ENCODE data around the gene AADACL3.
"Not testable (repeated sequence)": the region's sequence is repeated elsewhere in the genome, so short reads cannot be mapped to it uniquely, and the experiment has no call there.

AADACL3 gene, protein sequence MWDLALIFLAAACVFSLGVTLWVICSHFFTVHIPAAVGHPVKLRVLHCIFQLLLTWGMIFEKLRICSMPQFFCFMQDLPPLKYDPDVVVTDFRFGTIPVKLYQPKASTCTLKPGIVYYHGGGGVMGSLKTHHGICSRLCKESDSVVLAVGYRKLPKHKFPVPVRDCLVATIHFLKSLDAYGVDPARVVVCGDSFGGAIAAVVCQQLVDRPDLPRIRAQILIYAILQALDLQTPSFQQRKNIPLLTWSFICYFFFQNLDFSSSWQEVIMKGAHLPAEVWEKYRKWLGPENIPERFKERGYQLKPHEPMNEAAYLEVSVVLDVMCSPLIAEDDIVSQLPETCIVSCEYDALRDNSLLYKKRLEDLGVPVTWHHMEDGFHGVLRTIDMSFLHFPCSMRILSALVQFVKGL

DNA sequence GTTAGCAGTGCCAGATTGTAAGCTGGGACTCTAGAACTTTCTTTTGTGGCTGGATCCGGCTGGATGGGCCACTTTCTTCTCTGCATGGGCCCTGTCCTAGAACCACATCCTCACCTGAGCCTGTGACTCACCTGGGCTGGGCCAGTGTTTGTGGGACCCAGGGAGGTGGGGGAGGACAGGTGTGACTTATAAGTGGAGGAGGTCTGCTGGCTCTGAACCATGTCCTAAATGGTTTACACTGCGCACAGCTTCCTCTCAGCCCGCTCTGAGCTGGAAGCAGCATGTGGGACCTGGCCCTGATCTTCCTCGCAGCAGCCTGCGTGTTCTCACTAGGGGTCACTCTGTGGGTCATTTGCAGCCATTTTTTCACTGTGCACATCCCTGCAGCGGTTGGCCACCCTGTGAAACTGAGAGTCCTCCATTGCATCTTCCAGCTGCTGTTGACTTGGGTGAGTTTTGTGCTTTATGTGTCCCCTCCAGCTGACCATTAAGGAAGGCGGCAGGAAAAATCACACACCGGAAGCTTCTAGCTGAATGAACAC lies at the start of gene AADACL3:
TSS of gene AADACL3 (plus strand) at position 215 of the 542 bp plus-strand sequence. CDS start at position 282, 67 bp downstream.
- Mint-ChIP-seq H3K27ac (no peak within 1 kb of the TSS), H3K9me3 (no peaks in the 10 kb centered on the region), H3K4me3 (no peak within 1 kb of the TSS), H3K27me3 (peaks cover 55% of the 10 kb centered on the region), H3K36me3 (no peaks in the 10 kb centered on the region), H3K4me1 (no peaks in the 10 kb centered on the region)
- ATAC-seq = peak; percentile 20

DNA sequence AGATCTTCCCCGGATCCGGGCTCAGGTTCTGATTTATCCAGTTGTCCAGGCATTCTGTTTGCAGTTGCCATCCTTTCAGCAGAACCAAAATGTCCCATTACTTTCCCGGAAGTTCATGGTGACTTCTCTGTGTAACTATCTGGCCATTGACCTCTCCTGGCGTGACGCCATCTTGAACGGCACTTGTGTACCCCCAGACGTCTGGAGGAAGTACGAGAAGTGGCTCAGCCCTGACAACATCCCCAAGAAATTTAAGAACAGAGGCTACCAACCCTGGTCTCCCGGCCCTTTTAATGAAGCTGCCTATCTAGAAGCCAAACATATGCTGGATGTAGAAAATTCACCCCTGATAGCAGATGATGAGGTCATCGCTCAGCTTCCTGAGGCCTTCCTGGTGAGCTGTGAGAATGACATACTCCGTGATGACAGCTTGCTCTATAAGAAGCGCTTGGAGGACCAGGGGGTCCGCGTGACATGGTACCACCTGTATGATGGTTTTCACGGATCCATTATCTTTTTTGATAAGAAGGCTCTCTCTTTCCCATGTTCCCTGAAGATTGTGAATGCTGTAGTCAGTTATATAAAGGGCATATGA lies 49.7 kb upstream of the AADACL3 start:
- Mint-ChIP-seq H3K27me3 (no peaks in the 10 kb centered on the region), H3K27ac (no peak overlapping the region), H3K4me1 (no peaks in the 10 kb centered on the region), H3K9me3 (peaks cover 12% of the 10 kb centered on the region), H3K4me3 (no peak overlapping the region), H3K36me3 (no peaks in the 10 kb centered on the region)
- ATAC-seq = no peak

DNA sequence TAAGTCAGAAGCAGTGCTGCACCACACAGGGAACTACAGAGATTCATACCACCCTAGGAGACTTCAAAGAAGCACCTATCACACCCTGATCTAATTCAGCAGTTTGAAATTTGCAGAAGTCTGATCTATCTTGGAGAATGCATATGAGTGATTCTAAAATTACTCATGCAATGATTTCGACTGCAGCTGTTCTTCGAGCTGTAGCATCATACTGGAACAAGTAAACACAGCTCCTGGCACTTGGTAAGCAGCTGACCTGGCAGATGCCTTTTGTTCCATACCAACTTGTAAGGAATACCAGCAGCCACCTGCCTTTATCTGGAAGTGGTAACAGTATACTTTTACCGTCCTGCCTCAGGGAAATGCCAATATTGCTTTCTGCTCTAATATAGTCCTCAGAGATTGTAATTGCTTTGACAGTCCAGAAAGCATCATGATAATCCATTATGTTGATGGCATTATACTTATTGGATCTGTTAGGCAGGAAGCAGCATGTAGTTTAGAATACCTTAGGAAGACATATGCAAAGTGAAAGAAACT lies 46.3 kb upstream of the AADACL3 start:
- H3K27me3 Mint-ChIP-seq = peaks cover 14% of the 10 kb centered on the region
- peaks cover 6% of the 10 kb centered on the region for H3K9me3 Mint-ChIP-seq
- no peak overlapping the region for H3K4me3 Mint-ChIP-seq
- H3K4me1 Mint-ChIP-seq = no peaks in the 10 kb centered on the region
- H3K36me3 Mint-ChIP-seq = no peaks in the 10 kb centered on the region
- no peak overlapping the region for H3K27ac Mint-ChIP-seq
- ATAC-seq = no peak

DNA sequence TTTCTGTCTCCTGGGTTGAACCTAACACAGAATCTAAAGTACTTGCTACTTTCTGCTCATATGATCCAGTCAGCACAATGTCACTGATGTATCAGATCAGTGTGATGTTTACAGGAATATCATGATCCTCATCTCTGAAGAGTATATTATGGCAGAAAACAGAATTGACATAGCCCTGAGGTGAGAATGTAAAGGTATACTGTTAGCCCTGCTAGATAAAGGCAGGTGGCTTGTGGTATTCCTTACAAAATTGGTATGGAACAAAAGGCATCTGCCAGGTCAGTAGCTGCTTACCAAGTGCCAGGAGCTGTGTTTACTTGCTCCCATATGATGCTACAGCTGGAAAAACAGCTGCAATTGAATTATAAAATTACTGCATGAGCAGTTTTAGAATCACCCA lies 41.6 kb upstream of the AADACL3 start:
- H3K36me3 Mint-ChIP-seq = no peaks in the 10 kb centered on the region
- H3K27ac Mint-ChIP-seq = no peak overlapping the region
- H3K4me1 Mint-ChIP-seq = no peaks in the 10 kb centered on the region
- H3K27me3 Mint-ChIP-seq = peaks cover 14% of the 10 kb centered on the region
- peaks cover 6% of the 10 kb centered on the region for H3K9me3 Mint-ChIP-seq
- no peak overlapping the region for H3K4me3 Mint-ChIP-seq
- ATAC-seq = no peak

DNA sequence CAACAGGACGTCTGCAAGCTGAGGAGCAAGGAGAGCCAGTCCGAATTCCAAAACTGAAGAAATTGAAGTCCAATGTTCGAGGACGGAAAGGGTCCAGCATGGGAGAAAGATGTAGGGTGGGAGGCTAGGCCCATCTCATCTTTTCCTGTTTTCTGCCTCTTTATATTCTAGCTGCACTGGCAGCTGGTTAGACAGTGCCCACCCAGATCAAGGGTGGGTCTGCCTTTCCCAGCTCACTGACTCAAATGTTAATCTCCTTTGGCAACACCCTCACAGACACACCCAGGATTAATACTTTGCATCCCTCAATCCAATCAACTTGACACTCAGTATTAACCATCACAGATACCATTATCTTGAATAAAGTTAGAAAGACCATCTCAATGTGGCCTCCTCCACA lies 39.8 kb upstream of the AADACL3 start:
- peaks cover 13% of the 10 kb centered on the region for H3K9me3 Mint-ChIP-seq
- ATAC-seq, H3K4me1 Mint-ChIP-seq, H3K27ac Mint-ChIP-seq, H3K4me3 Mint-ChIP-seq, H3K36me3 Mint-ChIP-seq: not testable (repeated sequence)
- peaks cover 14% of the 10 kb centered on the region for H3K27me3 Mint-ChIP-seq

DNA sequence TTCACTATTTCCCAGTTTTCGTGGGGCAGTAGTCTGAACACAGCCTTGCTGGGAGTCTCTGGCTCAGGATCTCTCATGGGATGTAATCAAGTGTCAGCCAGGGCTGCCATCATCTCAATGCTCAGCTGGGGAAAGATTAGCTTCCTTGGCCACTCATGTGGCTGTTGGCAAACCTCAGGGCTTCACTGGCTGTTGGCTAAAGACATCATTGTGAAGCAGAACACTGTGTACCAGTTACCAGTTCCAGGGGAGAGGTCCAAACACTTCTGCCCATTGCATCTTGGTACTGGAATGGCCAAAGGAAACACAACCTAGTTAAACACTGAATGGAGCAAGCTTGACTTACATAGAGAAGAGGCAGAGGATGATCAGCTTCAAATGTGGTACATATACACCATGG lies 38.3 kb upstream of the AADACL3 start:
- Mint-ChIP-seq H3K27ac (no peak overlapping the region), H3K27me3 (peaks cover 2% of the 10 kb centered on the region), H3K4me1 (no peaks in the 10 kb centered on the region), H3K4me3 (no peak overlapping the region), H3K36me3 (no peaks in the 10 kb centered on the region), H3K9me3 (peaks cover 13% of the 10 kb centered on the region)
- ATAC-seq = no peak

DNA sequence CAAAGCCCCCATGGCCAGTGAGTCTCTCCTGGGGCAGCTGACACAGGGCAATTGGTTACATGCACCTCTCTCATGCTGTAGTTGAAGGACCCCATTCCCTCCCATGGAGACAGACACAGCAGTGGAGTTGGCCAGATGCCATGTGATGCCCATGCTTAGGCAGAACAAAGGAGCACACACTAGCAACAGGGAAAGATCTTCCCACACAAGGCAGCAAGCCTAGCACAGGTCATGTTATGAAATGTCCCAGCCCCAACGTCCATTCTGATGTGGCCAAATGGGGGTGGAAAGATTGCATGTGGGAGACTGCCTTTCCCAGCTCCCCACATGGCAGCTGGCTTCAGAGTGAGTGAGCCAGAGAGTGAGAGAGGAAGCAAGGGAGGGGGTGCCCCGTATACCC lies 37.6 kb upstream of the AADACL3 start:
- no peaks in the 10 kb centered on the region for H3K36me3 Mint-ChIP-seq
- peaks cover 13% of the 10 kb centered on the region for H3K9me3 Mint-ChIP-seq

DNA sequence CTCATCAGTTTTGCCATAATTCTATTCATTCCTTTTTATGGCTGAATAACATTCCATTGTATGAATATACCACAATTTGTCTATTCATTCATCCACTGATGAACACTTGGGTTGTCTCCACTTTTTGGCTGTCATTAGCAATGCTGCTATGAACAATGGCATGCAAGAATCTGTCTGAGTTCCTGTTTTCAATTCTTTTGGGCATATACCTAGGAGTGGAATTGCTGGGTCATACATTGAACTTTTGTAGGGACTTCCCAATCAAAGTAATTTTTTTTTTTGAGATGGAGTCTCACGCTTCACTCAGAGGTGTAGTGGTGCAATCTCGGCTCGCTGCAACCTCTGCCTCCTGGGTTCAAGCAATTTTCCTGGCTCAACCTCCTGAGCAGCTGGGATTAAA lies 37.1 kb upstream of the AADACL3 start:
- H3K4me1 Mint-ChIP-seq = no peaks in the 10 kb centered on the region
- no peaks in the 10 kb centered on the region for H3K36me3 Mint-ChIP-seq
- H3K9me3 Mint-ChIP-seq = peaks cover 13% of the 10 kb centered on the region
- no peak for ATAC-seq
- H3K27ac Mint-ChIP-seq = no peak overlapping the region
- peaks cover 11% of the 10 kb centered on the region for H3K27me3 Mint-ChIP-seq
- no peak overlapping the region for H3K4me3 Mint-ChIP-seq

More for the DNA sequence above, 37.6 kb upstream of the AADACL3 start:
- peaks cover 7% of the 10 kb centered on the region for H3K27me3 Mint-ChIP-seq
- ATAC-seq = no peak
- H3K27ac Mint-ChIP-seq = no peak overlapping the region
- no peaks in the 10 kb centered on the region for H3K4me1 Mint-ChIP-seq
- H3K4me3 Mint-ChIP-seq = no peak overlapping the region

DNA sequence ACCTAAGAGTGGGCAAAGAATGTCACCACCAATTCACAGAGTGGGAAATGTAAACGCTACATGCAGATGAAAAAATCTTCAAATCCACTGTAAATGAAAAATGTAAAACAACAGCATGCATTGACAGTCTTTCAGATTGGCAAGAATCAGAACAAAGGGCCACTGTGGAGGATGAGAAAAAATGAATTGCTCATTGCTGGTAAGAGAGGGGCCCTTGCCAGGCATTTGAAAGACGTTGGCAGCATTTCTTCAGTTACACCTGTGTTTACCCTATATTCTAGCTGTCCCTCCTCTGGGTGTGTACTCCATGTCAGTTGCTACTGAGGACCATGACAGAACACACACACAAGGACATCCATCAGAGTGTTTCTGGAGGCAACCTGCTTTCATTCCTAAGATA lies 25.8 kb upstream of the AADACL3 start:
- ATAC-seq = no peak
- Mint-ChIP-seq H3K36me3 (no peaks in the 10 kb centered on the region), H3K27me3 (peaks cover 18% of the 10 kb centered on the region), H3K4me1 (no peaks in the 10 kb centered on the region), H3K27ac (no peak overlapping the region), H3K4me3 (no peak overlapping the region), H3K9me3 (no peaks in the 10 kb centered on the region)

DNA sequence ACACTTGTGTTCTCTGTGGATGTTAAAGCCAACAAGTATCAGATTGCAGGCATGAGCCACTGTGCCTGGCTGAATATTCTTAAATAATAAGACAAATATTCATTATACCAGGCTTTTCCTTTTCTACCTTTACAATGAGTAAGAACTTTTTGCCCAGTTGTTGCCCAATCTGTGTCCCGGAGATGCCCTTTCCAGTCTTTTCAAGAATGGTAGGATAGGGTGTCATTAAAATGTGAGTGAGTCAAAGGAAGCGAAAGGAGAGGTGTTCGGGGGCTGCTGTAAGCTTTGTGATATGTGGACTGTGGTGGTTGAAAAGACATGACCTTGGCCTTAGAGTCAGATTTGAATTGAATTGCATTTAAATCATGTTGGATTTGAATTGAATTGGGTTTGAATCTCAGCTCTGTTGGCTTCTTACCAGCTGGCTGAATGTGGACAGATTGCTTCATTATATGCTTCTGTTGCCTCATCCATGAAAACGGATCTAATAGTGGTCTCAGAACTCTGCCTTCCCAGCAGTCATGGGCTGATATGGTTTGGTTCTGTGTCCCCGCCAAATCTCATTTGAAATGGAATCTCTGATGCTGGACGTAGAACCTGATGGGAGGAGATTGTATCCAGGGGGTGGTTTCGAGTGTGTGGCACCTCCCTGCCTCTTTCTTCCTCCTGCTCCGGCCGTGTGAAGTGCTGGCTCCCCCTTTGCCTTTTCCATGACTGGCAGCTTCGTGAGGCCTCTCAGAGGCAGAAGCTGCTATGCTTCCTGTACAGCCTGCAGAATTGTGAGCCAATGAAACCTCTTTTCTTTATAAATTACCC lies 22.7 kb upstream of the AADACL3 start:
- no peak overlapping the region for H3K4me3 Mint-ChIP-seq
- H3K27ac Mint-ChIP-seq = no peak overlapping the region
- peaks cover 28% of the 10 kb centered on the region for H3K27me3 Mint-ChIP-seq
- no peaks in the 10 kb centered on the region for H3K36me3 Mint-ChIP-seq
- no peaks in the 10 kb centered on the region for H3K9me3 Mint-ChIP-seq
- no peaks in the 10 kb centered on the region for H3K4me1 Mint-ChIP-seq
- no peak for ATAC-seq

DNA sequence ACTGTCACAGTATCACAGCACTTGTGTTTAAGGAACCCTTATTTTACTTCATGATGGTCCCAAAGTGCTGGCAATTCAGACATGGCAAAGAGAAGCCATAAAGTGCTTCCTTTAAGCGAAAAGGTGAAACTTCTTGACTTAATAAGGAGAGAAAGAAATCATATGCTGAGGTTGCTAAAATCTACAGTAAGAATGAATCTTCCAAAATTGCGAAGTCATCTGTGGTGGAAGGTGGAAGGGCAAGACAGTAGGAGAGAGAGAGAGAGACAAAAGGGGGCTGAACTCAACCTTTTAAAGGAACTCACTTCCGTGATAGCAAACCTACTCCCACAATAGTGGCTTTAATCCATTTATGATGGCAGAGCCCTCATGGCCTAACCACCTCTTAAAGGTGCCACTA lies 19.3 kb upstream of the AADACL3 start:
- Mint-ChIP-seq H3K27ac (no peak overlapping the region), H3K4me3 (no peak overlapping the region), H3K9me3 (no peaks in the 10 kb centered on the region), H3K36me3 (no peaks in the 10 kb centered on the region), H3K4me1 (no peaks in the 10 kb centered on the region), H3K27me3 (peaks cover 36% of the 10 kb centered on the region)
- no peak for ATAC-seq

DNA sequence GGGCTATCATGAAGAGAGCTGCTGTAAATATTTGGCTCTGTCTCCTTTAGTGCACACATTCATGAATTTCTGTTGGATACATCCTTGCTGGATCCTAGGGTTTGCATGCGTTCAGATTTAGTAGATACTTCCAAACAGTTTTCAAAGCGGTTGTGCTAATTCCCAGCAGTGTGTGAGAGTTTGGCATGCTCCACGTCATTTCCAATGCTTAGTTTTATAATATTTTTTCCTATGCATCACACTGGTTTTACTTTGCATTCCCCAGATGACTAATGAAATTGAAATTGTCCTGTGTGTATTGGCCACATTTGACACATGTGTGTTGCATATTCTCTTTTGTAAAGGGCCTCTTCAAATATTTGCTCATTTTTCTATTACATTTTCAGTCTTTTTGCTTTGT lies 18.5 kb upstream of the AADACL3 start:
- Mint-ChIP-seq H3K4me1 (no peaks in the 10 kb centered on the region), H3K9me3 (no peaks in the 10 kb centered on the region), H3K36me3 (no peaks in the 10 kb centered on the region), H3K4me3 (no peak overlapping the region), H3K27me3 (peaks cover 36% of the 10 kb centered on the region), H3K27ac (no peak overlapping the region)
- no peak for ATAC-seq

DNA sequence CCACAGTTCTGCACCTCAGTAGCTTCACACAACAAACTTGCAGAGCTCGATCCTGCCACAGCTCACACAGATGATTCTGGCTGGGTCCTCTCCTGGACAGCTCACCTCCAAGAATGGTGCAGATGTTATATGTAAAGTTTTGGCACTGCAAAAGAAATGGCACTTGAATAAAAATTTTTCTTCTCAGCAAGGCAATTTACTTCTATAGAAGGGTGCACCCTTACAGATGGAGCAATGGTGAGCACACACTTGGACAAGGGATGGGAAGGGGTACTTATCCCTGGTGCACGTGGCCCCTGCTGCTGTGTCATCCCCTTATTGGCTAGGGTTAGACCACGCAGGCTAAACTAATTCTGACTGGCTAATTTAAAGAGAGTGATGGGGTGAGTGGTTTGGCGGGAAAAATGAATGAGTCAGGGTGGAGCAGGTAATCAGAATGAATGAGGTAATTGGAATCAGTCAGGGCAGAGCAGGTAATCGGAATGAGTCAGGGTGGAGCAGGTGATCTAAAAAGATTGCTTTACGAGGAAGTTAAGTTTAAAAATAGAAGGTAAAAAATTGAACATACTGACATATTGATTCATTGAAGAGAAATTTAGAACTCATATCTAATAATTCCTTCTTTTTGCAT lies 12.0 kb upstream of the AADACL3 start:
- H3K4me3 Mint-ChIP-seq = no peak overlapping the region
- H3K4me1 Mint-ChIP-seq = no peaks in the 10 kb centered on the region
- no peak for ATAC-seq
- no peak overlapping the region for H3K27ac Mint-ChIP-seq
- no peaks in the 10 kb centered on the region for H3K36me3 Mint-ChIP-seq
- peaks cover 16% of the 10 kb centered on the region for H3K27me3 Mint-ChIP-seq
- peaks cover 11% of the 10 kb centered on the region for H3K9me3 Mint-ChIP-seq

DNA sequence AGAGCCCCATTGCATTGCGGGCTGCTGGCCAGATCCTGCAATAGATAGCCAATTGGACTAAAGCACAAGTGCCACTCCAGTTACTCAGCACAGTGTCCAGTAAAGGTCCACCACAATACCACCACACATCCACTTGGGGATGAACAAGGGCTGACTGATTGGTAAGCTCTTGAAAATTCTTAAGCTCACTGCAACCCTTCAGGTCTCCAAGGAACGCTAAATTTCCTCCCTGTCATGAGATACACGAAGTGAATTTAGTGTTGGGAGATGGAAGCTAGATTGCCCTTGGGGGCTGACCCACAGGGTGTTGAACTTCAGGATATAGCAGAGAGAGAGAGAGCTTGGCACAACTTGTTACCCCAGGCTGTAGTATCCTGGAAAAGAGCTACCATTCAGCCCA lies 9.8 kb upstream of the AADACL3 start:
- Mint-ChIP-seq H3K27me3 (peaks cover 4% of the 10 kb centered on the region), H3K4me1 (no peaks in the 10 kb centered on the region), H3K9me3 (peaks cover 11% of the 10 kb centered on the region), H3K4me3 (no peak overlapping the region), H3K27ac (no peak overlapping the region), H3K36me3 (no peaks in the 10 kb centered on the region)
- no peak for ATAC-seq

Data from stimulated activated memory B cell treated with anti-CD40 and anti-IgM and Interleukin-4, amounts not matched to agents 10 μg/mL and 1 μg/mL and 100 μg/mL, for 72 hours (primary cell).